Ureter (tissue), 1 donor: ENCODE results near the gene HES2. TPM values are rescaled to one million over a fixed set of nuclear protein-coding genes. Genes with fewer than 3 reads are reported as not detected.
"Not testable (repeated sequence)": the region's sequence is repeated elsewhere in the genome, so short reads cannot be mapped to it uniquely, and the experiment has no call there.

Experiments
- DNase-seq: peaks from one replicate; pipeline ENCODE4 v3.0.0-alpha.2; 2020; ENCODE audit warnings: low spot score
- total RNA-seq: library from RNA; stranded (reverse); gene quantifications from one replicate; pipeline ENCODE4 v1.2.4, GENCODE V29; 2023
- donor health status: DM: yes; HTN: yes; CAD: no.

HES2 gene, protein sequence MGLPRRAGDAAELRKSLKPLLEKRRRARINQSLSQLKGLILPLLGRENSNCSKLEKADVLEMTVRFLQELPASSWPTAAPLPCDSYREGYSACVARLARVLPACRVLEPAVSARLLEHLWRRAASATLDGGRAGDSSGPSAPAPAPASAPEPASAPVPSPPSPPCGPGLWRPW
- total RNA-seq, result 2.1 TPM

DNA sequence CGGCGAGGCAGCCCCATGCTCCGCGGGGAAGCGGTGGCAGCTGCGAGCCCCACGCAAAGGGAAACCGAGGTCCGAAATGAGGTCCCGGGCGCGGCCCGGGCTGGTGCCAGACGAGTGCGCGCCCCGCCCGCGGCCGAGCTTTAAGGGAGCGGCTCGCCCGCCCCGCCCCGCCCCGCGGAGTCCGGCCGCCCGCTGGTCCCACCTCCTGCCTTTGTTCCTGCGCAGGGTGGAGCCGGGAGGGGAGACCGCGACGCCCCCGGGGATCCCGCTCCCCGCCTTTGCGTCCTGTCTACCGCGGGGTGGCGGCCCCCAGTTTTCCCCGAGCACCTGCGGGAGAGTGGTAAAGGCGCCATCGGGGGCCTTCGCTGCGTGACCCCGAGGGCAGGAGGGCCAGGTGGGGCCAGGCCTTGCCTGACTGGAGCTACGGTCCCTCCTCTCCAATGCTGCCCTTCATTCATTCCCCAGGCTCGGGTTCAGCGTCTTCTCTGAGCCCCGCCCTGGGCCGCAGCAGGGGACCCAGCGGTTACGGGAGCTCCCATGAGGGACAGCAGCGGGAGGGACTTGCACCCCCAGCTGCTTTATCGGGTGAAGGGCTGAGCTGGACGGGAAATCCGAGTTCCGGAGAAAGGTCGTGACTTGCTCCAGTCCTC is at the start of gene HES2:
Gene HES2, minus strand, starts transcription at position 116 of the 650 bp plus-strand sequence. Its CDS starts 99 bp downstream, at position 17.
- no peak for DNase-seq

DNA sequence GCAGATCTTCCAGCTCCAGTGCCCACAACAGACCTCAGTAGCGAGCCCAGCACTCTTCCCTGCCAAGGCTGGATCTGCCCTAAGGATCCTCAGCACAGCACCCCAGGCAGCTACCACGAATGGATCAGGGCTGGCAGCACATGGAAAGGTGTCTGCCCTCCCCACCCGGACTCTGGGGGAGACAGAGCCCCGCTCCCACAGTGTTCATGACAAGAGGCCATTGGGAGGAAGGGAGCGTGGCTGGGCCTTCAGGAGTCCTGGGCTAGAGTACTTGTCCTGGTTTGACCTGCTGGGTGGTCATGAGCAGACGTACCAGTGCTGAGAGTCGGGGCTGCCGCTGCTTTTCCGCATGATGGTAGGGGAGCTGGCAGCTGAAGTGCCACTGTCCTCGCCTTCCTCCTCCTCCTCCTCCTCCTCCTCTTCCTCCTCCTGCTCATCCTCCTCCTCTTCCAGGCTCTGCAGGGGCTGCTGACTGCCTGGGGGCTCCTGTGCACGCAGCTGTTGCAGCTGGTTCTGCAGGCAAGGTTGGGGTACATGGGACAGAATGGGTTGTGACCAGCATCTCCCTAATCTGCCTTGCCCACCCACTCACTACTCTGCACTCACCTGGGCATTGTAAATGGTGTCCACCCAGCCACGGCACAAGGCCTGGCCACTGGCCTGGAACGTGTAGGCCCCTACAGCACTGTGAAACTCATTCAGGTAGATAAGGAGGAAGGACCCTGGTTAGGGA is 49.2 kb upstream of the HES2 start:
- no peak for DNase-seq

DNA sequence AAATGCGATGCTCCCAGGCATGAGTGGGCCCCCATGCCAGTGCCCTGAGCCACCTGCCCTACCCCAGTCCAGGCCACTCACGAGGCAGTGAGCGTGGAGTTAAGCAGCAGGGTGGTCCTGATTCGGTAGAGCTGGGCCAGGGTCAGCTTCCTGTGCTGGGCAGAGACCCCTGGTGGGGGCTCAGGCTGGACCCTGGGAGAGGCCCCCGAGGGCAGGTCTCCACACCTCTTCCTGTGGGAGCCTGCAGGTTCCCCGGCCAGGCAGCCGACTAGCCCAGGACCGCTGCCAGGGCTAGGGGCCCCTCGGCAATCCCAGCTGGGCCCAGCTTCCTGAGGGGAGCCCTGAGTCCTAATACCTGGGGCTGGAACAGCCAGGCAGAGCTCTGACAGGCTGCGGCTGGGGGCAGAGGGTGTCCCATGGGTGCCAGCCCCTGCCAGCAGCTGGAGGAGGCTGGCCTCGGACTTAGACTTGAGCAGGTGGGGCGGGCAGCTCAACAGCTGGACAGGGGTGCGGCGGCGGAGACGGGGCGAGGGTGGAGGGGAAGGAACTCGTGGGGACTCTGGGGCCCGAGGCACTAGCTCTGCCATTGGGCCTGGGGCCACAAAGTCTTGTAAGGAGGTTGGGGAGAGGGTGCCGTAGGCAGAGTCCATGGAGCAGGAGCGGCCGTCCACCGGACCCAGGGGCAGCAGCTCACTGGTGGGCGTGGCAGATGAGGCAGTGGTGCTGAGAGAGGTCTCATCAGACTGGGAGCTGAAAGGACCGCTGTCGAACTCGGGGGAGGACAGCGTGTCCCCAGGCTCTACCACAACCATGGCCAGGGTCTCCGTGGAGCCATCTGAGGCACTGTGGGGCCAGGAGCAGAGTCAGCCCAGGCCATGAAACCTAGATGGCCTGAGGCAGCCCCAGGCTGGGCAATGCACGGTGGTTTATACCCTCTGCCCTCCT is 48.3 kb upstream of the HES2 start:
- DNase-seq, result no peak

DNA sequence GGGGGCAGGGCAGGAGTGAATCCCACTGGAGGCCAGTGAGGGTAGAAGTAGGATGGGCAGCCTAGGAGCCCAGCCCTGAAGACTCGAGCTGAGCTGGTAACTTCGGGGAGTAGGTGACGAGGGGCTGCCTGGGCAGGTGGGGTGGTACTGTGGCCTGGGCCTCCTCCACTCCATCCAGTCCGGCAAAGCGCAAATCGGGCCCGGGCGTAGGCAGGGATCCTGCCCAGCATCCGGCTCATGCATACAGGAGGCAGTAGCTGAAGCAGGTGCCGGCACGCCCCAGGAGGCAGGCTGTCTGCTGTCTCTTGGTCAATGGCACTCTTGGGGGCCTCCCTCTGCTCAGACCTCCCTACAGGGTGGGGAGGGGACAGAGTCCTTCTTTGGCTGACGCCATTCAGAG is 47.5 kb upstream of the HES2 start:
- DNase-seq, result no peak

DNA sequence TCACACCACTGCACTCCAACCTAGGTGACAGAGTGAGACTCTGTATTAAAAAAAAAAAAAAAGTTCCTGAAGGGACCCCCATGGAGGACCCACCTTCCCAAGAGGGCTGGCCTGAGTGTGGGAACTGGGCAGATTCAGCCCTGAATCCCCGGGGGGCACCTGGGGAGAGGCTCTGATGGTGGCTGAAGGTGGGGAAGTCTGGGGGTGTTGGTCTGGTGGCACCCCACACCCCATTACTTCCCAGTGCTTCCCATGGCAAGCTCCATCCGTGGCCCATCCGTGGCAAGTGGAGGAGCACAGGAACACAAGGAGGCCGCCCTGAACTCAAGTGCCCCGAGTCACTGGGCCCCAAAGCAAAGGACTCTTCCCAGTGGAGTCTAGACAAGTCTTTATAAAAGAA is 47.0 kb upstream of the HES2 start:
- no peak for DNase-seq

DNA sequence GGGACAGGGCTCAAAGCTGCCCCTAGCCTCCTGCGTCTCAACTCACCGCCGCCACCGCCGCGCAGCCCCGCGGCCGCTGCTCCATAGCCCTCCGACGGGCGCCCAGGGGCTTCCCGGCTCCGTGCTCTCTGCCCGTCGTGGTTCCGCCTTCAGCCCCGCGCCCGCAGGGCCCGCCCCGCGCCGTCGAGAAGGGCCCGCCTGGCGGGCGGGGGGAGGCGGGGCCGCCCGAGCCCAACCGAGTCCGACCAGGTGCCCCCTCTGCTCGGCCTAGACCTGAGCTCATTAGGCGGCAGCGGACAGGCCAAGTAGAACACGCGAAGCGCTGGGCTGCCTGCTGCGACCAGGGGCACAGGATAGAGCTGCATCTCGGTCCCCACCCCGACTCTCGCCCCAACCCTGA is 46.3 kb upstream of the HES2 start, which contains the start of gene TNFRSF25:
Gene TNFRSF25, minus strand, starts transcription at position 151 of the 400 bp plus-strand sequence. Its CDS starts 66 bp downstream, at position 85.
- no peak for DNase-seq

DNA sequence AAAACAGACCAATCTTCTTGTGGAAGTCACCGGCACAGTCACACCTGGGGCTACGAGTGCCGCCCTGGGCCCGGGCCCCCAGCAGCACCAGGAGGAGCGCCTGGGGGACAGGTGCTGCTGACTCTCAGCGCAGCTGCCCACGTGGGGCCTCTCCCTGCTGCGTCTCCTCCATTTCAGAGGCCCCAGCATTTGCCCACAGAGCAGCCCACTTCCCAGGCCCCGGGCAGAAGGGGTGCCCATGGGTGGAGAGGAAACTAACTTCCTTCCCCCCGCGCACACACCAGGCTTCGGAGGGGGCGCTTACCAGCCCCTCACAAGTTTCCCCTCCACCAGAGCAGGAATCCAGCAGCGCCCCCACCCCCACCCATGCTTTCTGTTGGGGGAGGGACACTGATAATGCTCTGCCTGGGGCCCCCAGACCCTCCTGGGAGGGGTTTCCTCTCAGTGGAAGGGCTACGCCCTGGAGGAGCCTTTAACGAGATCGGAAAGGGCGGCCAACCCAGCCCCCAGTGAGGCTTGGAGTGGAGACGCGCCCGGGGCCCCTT is 45.8 kb upstream of the HES2 start:
- DNase-seq, result no peak

DNA sequence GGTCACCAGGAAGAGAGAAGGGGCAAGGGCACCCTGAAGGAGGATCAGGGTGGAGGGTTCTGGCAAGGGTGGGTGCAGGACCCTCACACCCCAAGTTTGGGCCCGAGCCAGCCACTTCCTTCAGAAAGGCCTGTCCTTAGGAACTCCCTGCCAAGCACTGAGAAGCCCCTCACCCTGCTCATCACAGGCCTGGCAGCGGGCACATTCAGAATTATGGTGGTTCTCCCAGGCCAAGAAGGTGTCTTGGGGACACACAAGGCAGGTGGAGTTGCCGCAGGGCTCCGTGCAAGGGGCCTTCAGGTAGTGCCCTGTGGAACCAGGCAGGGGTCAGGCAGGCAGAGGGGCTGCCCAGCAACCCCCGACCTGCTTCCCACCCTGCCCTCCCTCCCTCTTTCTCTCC is 45.2 kb upstream of the HES2 start:
- DNase-seq, result no peak

DNA sequence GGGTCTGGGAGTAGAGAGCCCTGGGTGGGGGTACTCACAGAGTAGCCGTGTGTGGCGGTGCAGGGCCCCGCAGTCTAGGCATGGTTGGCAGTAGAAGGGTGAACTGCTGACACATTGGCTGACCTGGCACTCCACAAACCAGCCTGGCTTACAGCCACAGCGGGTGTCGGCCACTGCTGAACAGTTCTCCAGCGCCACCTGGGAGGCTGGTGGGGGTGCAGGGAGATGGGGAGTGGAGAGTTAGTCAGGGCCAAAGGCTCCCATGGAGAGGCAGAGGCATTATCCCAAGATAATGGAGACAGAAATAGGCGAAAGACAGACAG is 44.8 kb upstream of the HES2 start:
- DNase-seq, result no peak

DNA sequence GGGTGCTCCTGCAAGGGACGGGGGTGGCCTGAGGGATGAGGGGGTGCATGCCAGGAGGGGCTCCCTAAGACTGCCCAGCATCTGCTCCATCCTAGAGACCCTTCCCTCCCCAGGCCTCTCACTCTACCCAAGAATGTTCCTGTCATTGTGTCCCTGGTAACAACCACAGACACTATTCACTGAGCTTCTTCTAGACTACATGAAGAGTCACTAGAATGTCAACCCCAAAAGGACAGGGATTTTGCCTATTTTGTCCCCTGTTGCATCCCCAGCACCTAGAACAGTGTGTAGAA is 43.3 kb upstream of the HES2 start:
- no peak for DNase-seq

DNA sequence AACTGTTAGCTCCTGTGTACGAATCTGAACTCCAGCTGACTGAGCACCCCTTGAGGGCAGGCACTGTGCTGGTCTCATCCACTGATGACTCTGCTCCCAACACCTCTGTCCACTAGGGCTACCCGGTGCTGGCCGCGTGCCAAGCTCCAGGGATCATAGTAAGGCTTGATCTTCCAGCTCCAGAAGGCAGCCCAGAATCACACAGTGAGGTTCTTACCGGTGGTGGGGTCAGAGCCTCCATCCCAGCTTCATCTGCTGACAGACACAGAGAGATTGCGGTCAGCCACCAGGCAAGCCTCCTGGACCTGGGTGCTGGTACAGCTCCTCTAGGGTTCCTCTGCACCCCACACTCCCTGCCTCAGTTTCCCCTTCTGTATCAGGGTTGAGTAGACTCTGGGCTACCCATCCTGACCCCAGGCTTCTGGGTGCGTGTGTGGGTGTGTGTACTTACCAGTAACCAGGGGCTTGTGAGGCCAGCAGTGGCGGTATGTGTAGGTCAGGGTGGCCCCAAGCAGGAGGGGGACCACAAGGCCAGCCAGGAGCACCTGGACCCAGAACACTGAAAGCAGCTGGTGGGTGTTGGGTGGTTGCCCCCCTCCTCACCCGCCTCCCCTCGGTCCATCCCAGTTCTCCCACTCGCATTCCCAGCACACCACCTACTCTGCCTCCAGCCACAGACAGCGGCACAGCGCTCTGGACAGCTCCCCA is 42.8 kb upstream of the HES2 start:
- DNase-seq, result no peak

DNA sequence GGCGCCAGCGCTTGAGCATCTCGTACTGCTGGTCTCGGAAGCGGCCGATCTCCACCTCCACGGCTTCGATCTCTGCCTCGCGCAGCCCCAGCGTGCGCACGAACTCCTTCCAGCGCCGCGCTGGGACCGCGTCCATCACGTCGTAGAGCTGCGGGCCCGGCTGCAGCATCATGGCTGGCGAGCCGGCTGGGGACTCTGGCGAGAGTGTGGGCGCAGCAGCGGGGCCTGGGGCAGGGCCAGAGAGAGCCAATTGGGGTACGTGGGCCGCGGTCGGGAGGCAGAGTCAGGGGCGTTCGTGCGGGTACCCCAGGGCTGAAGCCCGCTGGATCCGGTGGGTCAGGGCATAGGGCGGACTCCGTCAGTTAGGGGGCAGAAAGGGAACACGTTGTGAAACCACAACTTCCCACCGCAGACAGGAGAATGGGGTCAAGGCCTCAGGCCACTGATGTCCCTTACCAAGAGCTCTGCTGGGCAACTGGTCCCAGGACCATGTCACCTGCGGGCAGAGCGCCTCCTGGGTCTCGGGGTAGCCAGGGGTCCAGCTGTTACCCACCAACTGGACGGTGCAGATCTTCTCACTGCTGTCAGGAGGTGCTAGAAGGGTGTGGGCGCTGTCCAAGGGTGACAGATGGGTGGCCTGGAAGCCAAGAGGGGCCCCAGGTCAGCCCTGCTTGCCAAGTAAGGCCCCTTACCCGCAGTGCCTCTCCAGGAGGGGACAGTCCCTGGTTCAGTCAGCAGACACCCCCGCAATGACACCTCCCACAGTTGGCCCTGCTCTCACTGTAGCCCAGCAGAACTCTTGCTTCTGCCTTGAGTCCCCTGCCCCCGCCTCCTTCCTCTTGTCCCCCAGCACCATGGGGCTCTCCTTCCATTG is 42.1 kb upstream of the HES2 start:
- DNase-seq, result no peak

DNA sequence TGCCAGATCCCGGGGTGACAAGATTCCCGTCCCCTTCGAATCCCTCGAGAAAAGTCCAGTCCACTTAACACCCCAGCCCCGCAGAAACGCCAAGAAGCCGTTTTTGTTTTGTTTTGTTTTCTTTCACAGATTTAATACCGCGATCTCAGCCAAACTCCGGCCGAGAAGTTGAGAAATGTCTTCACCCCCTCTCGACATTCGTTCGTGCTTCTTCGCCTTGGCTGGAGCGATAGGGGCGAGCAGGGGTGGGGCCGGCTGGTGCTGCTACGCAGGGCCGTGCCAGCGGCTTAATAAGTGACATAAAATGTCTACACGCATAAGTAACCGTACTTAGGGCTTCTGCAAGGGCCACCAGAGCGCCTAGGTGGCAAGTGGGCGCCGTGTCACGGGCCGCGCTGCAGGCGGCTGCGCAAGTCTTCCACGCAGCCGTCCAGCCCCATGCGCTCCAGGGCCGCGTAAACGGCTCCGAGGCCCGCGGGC is 41.4 kb upstream of the HES2 start:
- DNase-seq, result no peak

DNA sequence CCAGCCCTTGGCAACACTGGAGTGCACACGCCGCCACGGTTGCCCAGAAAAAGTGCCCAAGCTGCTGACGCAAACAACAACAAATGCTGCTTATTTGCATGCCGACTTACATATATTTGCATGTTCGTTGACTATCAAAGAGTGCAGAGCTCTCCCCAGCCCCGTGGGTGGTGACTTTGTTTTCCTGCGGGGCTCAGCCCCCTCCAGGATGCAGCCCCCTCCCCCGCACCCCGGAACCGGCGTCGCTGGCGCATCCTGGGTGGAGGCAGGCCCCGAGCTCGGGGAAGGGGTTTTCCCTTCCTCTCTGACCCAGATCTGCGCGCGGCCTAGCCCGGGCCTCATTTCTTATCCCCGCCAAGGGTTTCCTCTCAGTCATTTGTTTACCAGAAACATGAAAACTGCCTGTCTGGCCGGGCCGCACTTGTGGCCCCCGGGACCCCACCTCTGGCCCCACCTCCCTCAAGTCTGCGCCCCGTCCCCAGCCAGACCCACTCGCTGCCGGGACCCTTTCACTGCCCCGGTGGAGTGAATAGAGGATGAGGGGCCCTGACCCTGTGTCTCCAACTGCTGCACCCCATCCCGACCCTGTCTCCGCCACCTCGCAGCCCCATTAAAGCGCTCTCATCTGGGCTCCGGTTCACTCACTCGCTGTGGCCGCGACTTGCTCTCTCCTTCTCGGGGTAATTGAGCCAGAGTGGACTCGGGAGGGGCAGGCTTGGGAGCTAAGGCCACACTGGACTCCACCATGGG is 40.8 kb upstream of the HES2 start:
- no peak for DNase-seq

DNA sequence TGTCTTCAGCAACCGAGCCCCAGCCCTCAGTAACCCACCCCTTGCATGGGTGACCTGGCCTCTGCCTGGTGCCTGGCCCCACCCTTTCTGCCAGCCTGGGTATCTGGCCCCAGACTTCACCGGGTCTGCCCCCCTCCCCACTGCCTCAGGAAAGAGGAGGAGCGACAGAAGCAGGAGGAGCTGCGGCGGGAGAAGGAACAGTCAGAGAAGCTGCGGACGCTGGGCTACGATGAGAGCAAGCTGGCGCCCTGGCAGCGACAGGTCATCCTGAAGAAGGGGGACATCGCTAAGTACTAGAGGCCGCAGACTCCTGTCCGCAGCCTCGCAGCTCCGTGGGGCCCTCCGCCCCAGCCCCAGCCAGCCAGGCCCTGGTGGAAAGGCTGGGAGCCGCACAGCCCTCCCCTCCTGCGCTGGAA is 40.1 kb upstream of the HES2 start:
- no peak for DNase-seq

DNA sequence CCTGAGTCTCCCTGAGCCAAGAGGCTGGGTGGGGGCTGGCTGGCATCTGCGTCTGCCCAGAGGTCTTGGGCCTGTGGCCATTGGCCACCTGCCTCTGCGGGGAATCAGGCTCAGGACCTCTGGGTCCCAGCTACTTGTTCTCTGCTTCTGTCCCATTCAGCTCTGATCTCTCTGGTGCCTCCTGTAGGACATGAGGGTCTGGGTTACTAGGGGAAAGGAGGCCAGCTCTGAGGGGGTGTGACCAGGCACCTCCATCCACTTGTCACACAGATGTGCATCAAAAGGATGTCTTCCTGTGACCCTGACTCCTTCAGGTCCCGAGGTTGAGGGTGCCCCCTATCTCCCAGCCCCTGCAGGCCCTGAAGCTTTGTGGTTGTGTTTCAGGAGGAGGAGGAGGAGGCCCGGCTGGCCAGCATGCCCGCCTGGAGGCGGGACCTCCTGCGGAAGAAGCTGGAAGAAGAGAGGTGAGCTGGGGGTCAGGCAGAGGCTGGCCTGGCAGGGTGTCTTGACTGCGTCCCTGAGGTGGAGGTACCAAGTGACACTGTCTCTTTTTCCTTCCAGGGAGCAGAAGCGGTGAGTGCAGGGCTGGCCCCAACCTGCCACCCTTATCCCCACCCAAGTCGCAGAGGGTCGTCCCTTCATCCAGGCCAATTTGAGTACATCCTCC is 37.2 kb upstream of the HES2 start:
- DNase-seq, result no peak

DNA sequence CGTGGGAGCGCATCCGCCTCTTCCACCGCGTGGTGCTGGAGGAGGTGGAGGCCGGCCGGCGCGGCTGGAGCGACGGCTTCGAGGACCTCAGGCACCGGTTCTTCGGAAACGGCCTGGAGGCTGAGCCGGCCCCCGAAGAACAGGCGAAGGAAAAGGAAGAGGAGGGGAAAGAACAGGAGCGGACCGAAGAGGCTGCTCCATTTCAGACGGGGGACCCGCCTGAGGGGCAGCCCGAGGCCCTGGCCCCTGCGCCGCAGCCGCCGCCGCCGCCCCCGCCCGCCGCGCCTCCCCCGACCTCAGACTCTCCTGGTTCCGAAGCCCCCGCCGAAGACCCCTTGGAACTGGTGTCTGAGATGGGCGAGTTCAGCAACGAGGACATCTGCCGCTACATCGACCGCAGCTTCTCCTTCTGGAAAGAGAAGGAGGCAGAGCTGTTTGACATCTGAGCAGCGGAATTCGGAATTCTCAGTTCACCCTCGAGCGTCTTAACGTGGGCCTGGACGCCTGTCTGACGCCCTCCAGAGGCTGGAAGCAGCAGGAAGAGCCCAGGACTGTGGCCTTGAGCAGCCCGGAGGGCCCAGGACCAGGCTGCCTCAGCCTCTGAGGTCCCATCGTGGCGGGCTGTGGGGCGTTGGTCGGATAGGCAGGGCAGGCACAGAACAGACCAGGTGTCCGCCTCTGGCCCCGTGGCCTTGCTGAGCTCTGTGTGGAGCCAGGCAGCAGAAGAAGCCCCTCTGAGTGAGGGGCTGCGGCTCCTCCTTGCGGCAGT is 36.2 kb upstream of the HES2 start:
- DNase-seq, result not testable (repeated sequence)
